ENCODE results near the gene KATNBL1.

The KATNBL1 gene

GRCh38 chr15:34147371-34148140 is 62.3 kb downstream of the KATNBL1 start:
- Histone ChIP-seq H3K27me3 (ENCODE audit: insufficient read depth, low read length, poor library complexity) (no peaks in the 10 kb centered on the region), H3K9ac (ENCODE audit: low read depth, low read length) (no peak overlapping the region), H3K4me2 (ENCODE audit: insufficient read depth, low read length) (no peak overlapping the region), H3K4me1 (ENCODE audit: insufficient read depth, low read length) (no peaks in the 10 kb centered on the region), H3K27ac (ENCODE audit: low read length) (no peak overlapping the region), H2AFZ (ENCODE audit: low read depth, low read length) (no peak overlapping the region), H3K9me3 (ENCODE audit: insufficient read depth, low read length, severe bottlenecking) (no peaks in the 10 kb centered on the region), H3K4me3 (ENCODE audit: low read depth in 1 of 2, low read length in 2 of 2) (no peak overlapping the region), H3K36me3 (ENCODE audit: insufficient read depth, low read length) (peaks cover 66% of the 10 kb centered on the region), H3K79me2 (ENCODE audit: insufficient read depth, low read length) (no peaks in the 10 kb centered on the region), H4K20me1 (ENCODE audit: insufficient read depth, low read length) (no peaks in the 10 kb centered on the region)
- no peak for TF ChIP-seq EZH2 (IDR thresholded peaks at IDR 0.05; ENCODE audit: borderline replicate concordance, low read depth, low read length, severe bottlenecking)
- TF ChIP-seq, protein P1, sequence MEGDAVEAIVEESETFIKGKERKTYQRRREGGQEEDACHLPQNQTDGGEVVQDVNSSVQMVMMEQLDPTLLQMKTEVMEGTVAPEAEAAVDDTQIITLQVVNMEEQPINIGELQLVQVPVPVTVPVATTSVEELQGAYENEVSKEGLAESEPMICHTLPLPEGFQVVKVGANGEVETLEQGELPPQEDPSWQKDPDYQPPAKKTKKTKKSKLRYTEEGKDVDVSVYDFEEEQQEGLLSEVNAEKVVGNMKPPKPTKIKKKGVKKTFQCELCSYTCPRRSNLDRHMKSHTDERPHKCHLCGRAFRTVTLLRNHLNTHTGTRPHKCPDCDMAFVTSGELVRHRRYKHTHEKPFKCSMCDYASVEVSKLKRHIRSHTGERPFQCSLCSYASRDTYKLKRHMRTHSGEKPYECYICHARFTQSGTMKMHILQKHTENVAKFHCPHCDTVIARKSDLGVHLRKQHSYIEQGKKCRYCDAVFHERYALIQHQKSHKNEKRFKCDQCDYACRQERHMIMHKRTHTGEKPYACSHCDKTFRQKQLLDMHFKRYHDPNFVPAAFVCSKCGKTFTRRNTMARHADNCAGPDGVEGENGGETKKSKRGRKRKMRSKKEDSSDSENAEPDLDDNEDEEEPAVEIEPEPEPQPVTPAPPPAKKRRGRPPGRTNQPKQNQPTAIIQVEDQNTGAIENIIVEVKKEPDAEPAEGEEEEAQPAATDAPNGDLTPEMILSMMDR (IDR thresholded peaks at IDR 0.05; ENCODE audit: borderline replicate concordance, extremely low read depth, low read length, poor library complexity, severe bottlenecking) = no peak
- no peak for DNase-seq
- ATAC-seq (ENCODE audit: insufficient read depth, low read depth) = no peak

GRCh38 chr15:34133511-34133910 is 76.4 kb downstream of the KATNBL1 start:
- ATAC-seq (ENCODE audit: insufficient read depth, low read depth) (no peak), DNase-seq (no peak)
- no peaks in the 10 kb centered on the region for H4K20me1 ChIP-seq (ENCODE audit: insufficient read depth, low read length)
- no peaks in the 10 kb centered on the region for H3K4me1 ChIP-seq (ENCODE audit: insufficient read depth, low read length)
- no peak overlapping the region for H3K4me3 ChIP-seq (ENCODE audit: low read depth in 1 of 2, low read length in 2 of 2)
- H3K27me3 ChIP-seq (ENCODE audit: insufficient read depth, low read length, poor library complexity) = no peaks in the 10 kb centered on the region
- H3K79me2 ChIP-seq (ENCODE audit: insufficient read depth, low read length) = no peaks in the 10 kb centered on the region
- no peak overlapping the region for H2AFZ ChIP-seq (ENCODE audit: low read depth, low read length)
- H3K4me2 ChIP-seq (ENCODE audit: insufficient read depth, low read length) = no peak overlapping the region
- no peak overlapping the region for H3K9ac ChIP-seq (ENCODE audit: low read depth, low read length)
- H3K9me3 ChIP-seq (ENCODE audit: insufficient read depth, low read length, severe bottlenecking) = no peaks in the 10 kb centered on the region
- no peak overlapping the region for H3K27ac ChIP-seq (ENCODE audit: low read length)
- no peak for TF ChIP-seq EZH2 (IDR thresholded peaks at IDR 0.05; ENCODE audit: borderline replicate concordance, low read depth, low read length, severe bottlenecking)
- TF ChIP-seq, protein P1 (IDR thresholded peaks at IDR 0.05; ENCODE audit: borderline replicate concordance, extremely low read depth, low read length, poor library complexity, severe bottlenecking) = no peak
- no peaks in the 10 kb centered on the region; the same call in 1 of the 2 replicates for H3K36me3 ChIP-seq (ENCODE audit: insufficient read depth, low read length)

- no peak for DNase-seq
- no peak overlapping the region for H3K9ac ChIP-seq (ENCODE audit: low read depth, low read length)
- H3K36me3 ChIP-seq (ENCODE audit: insufficient read depth, low read length) = no peaks in the 10 kb centered on the region; the same call in 1 of the 2 replicates
- no peak overlapping the region for H2AFZ ChIP-seq (ENCODE audit: low read depth, low read length)
- no peaks in the 10 kb centered on the region for H3K9me3 ChIP-seq (ENCODE audit: insufficient read depth, low read length, severe bottlenecking)
- no peak overlapping the region for H3K4me2 ChIP-seq (ENCODE audit: insufficient read depth, low read length)
- no peak for ATAC-seq (ENCODE audit: insufficient read depth, low read depth)
- H3K79me2 ChIP-seq (ENCODE audit: insufficient read depth, low read length) = no peaks in the 10 kb centered on the region
- H3K4me3 ChIP-seq (ENCODE audit: low read depth in 1 of 2, low read length in 2 of 2) = no peak overlapping the region
- H4K20me1 ChIP-seq (ENCODE audit: insufficient read depth, low read length) = no peaks in the 10 kb centered on the region
- H3K27ac ChIP-seq (ENCODE audit: low read length) = no peak overlapping the region
- TF ChIP-seq, protein P1 (IDR thresholded peaks at IDR 0.05; ENCODE audit: borderline replicate concordance, extremely low read depth, low read length, poor library complexity, severe bottlenecking) = no peak
- no peak for TF ChIP-seq EZH2 (IDR thresholded peaks at IDR 0.05; ENCODE audit: borderline replicate concordance, low read depth, low read length, severe bottlenecking)
- H3K27me3 ChIP-seq (ENCODE audit: insufficient read depth, low read length, poor library complexity) = no peaks in the 10 kb centered on the region
- no peaks in the 10 kb centered on the region for H3K4me1 ChIP-seq (ENCODE audit: insufficient read depth, low read length)
Observed at GRCh38 chr15:34132881-34133280, 77.0 kb downstream of the KATNBL1 start.
